ENCODE results near the gene SERPINE2.

Gene SERPINE2

GRCh38 chr2:223925106-223925505 is 114.0 kb downstream of the SERPINE2 start:
- Histone ChIP-seq H3K4me2 (no peak overlapping the region), H3K27ac (no peak overlapping the region), H3K36me3 (peaks cover 67% of the 10 kb centered on the region), H4K20me1 (peaks cover 15% of the 10 kb centered on the region; the same call in 1 of the 2 replicates), H3K27me3 (no peaks in the 10 kb centered on the region; the same call in 1 of the 2 replicates), H3K4me3 (no peak overlapping the region), H3K4me1 (peaks cover 8% of the 10 kb centered on the region), H3K9me3 (peaks cover 55% of the 10 kb centered on the region), H3K9ac (no peak overlapping the region)
- no peak for TF ChIP-seq Cebpa-rat (IDR thresholded peaks at IDR 0.05)
